Adrenal gland (tissue), 12 donors: ENCODE results near the gene FBXL17. TPM values are rescaled to one million over a fixed set of nuclear protein-coding genes. Genes with fewer than 3 reads are reported as not detected.

ENCODE experiments used
- DNase-seq, 7 donors: peaks; one replicate each; pipeline ENCODE4 v3.0.0-alpha.2; 2019 to 2020
- H3K27ac ChIP-seq, 5 donors: fragments of 200-600 bp; sonication (generic) in 4 of 5; 1 replicate in 3 of 5; 2 replicates in 2 of 5; pipeline versions ENCODE4 v1.5.1 to v1.8.0; 2016 to 2020; ENCODE audit warnings: mild to moderate bottlenecking in 1 of 5
- H3K27me3 ChIP-seq: fragments of 200-600 bp; 2 replicates; pipeline ENCODE4 v1.8.0; 2021
- H3K36me3 ChIP-seq, 2 donors: fragments of 200-600 bp; replicated peaks in 1 of 2; 1 replicate in 1 of 2; 2 replicates in 1 of 2; pipeline versions ENCODE4 v1.5.1 to v1.8.0; 2018 to 2022
- H3K4me1 ChIP-seq, 2 donors: fragments of 200-600 bp; replicated peaks in 1 of 2; 1 replicate in 1 of 2; 2 replicates in 1 of 2; pipeline versions ENCODE4 v1.5.1 to v1.8.0; 2018 to 2021
- H3K4me3 ChIP-seq, 4 donors: fragments of 200-600 bp; sonication (generic) in 3 of 4; one replicate each; pipeline ENCODE4 v1.5.1; 2016 to 2018
- H3K9me3 ChIP-seq, 3 donors: fragments of 200-600 bp; sonication (generic) in 1 of 3; replicated peaks in 1 of 3; 1 replicate in 2 of 3; 2 replicates in 1 of 3; pipeline versions ENCODE4 v1.5.1 to v1.8.0; 2016 to 2021
- CTCF ChIP-seq, 6 experiments: fragments of 450-650 bp in 4 of 6; fragments of 200-600 bp in 2 of 6; sonication (generic) in 1 of 6; IDR thresholded peaks; 1 replicate in 5 of 6; 2 replicates in 1 of 6; pipeline versions ENCODE4 v1.5.1 to v1.8.0; 2016 to 2021; ENCODE audit warnings: antibody characterized with exemption in 6 of 6, mild to moderate bottlenecking in 2 of 6, moderate library complexity in 1 of 6
- POLR2A ChIP-seq, 2 donors: fragments of 450-650 bp; IDR thresholded peaks; one replicate each; pipeline ENCODE4 v1.6.1; 2017; ENCODE audit warnings: antibody characterized with exemption in 2 of 2, mild to moderate bottlenecking in 2 of 2, moderate library complexity in 1 of 2
- WGBS, 4 donors: extraction: QIAGEN DNeasy Blood & Tissue Kit in 2 of 4; methylation state at CpG; one replicate each; pipeline versions ENCODE4 v1.1.5 to v1.1.7; 2013 to 2017; 5-methylcytosine and 5-hydroxymethylcytosine counted together
- intact Hi-C, 2 donors: fragments of 100-400 bp; cut with DNase I; formaldehyde crosslinking; loops; one replicate each; pipeline versions ENCODE4 v1.14.1 to v1.15.0; 2022 to 2023
- polyA plus RNA-seq, 3 donors: library from polyadenylated mRNA; stranded (reverse); fragments of 200-250 nt in 2 of 3; fragments of 350-450 nt in 1 of 3; fragmentation: Illumina TruSeq in 1 of 3; extraction: RNeasy Lipid Tissue Mini Kit (QIAGEN cat#74804) in 1 of 3; gene quantifications; one replicate each; pipeline ENCODE4 v1.2.3, GENCODE V29; 2013 to 2014
- total RNA-seq, 9 donors: library from RNA; depleted of rRNA in 4 of 9; stranded (reverse); fragments of >200 nt in 4 of 9; fragments of 120-200 nt in 1 of 9; fragmentation: NEBNext Ultra II Directional in 1 of 9; extraction: Animal tissue kit (Norgen Biotek cat#: 25700) in 1 of 9; gene quantifications; one replicate each; pipeline versions ENCODE4 v1.1.0 to v1.2.4, GENCODE V29; 2013 to 2023
- donor health status: healthy with polysubstance abuse.
- donor health status: Bipolar disorder and iron deficiency.
- donor health status: DM: yes; HTN: yes; CAD: no.
- donor health status: DM: no; HTN: no; CAD: no.
- donor health status: DM: no; HTN: no; CAD: no.
- donor health status: DM: yes; HTN: yes; CAD: no.

FBXL17 gene
- total and polyA plus RNA-seq, 12 donors, result 4.4 to 29.4 (median 21.3) TPM

GRCh38 chr5:108212775-108213346 is 169.0 kb downstream of the FBXL17 start:
- TF ChIP-seq CTCF (IDR thresholded peaks at IDR 0.05) (no peak), POLR2A (IDR thresholded peaks at IDR 0.05) (no peak)
- H3K4me1 ChIP-seq, result no peaks in the 10 kb centered on the region
- H3K9me3 ChIP-seq, result no peaks in the 10 kb centered on the region
- H3K4me3 ChIP-seq, result no peak overlapping the region
- WGBS, 4 donors, result 83 to 96% (median 87%) methylated on average over 2 to 3 of the region's 3 CpGs
- no peak overlapping the region for H3K27ac ChIP-seq
- DNase-seq, result no peak
- intact Hi-C loops, result no loop called here
- H3K27me3 ChIP-seq, result no peaks in the 10 kb centered on the region
- H3K36me3 ChIP-seq, result no peaks in the 10 kb centered on the region

GRCh38 chr5:108206707-108207106 is 175.2 kb downstream of the FBXL17 start:
- no peaks in the 10 kb centered on the region for H3K4me1 ChIP-seq
- TF ChIP-seq CTCF (IDR thresholded peaks at IDR 0.05) (no peak), POLR2A (IDR thresholded peaks at IDR 0.05) (no peak)
- no peak for DNase-seq
- no peak overlapping the region for H3K27ac ChIP-seq
- 94 to 100% (median 95%) methylated on average over 2 of the region's 2 CpGs for WGBS, 4 donors
- H3K36me3 ChIP-seq, result no peaks in the 10 kb centered on the region
- H3K9me3 ChIP-seq, result no peaks in the 10 kb centered on the region
- no peak overlapping the region for H3K4me3 ChIP-seq
- intact Hi-C loops, result no loop called here
- H3K27me3 ChIP-seq, result no peaks in the 10 kb centered on the region

- Histone ChIP-seq H3K27ac (no peak overlapping the region), H3K27me3 (no peaks in the 10 kb centered on the region), H3K4me1 (no peaks in the 10 kb centered on the region), H3K4me3 (no peak overlapping the region), H3K9me3 (no peaks in the 10 kb centered on the region), H3K36me3 (no peaks in the 10 kb centered on the region)
- intact Hi-C loops, result no loop called here
- peak in 2 of 6 experiments; percentile 8 to 23 for TF ChIP-seq CTCF (IDR thresholded peaks at IDR 0.05)
- TF ChIP-seq POLR2A (IDR thresholded peaks at IDR 0.05), result no peak
- no peak for DNase-seq
Measured at GRCh38 chr5:108201721-108202120, 180.2 kb downstream of the FBXL17 start.

- DNase-seq, result no peak
- no peak for TF ChIP-seq POLR2A (IDR thresholded peaks at IDR 0.05)
- no peak for TF ChIP-seq CTCF (IDR thresholded peaks at IDR 0.05)
- Histone ChIP-seq H3K9me3 (no peaks in the 10 kb centered on the region), H3K36me3 (no peaks in the 10 kb centered on the region), H3K27me3 (no peaks in the 10 kb centered on the region), H3K27ac (no peak overlapping the region), H3K4me1 (no peaks in the 10 kb centered on the region), H3K4me3 (no peak overlapping the region)
- intact Hi-C loops, result no loop called here
Measured at GRCh38 chr5:108196276-108196675, 185.6 kb downstream of the FBXL17 start.
